Activated T-cell treated with anti-CD3 and anti-CD28 coated beads, Interleukin-2, amount 50 U/mL, for 1 hour (primary cell): ENCODE data around the gene ANXA5.

Source experiments
- DNase-seq: peaks from one replicate; pipeline ENCODE4 v3.0.0-alpha.2; 2020

The ANXA5 gene

DNA sequence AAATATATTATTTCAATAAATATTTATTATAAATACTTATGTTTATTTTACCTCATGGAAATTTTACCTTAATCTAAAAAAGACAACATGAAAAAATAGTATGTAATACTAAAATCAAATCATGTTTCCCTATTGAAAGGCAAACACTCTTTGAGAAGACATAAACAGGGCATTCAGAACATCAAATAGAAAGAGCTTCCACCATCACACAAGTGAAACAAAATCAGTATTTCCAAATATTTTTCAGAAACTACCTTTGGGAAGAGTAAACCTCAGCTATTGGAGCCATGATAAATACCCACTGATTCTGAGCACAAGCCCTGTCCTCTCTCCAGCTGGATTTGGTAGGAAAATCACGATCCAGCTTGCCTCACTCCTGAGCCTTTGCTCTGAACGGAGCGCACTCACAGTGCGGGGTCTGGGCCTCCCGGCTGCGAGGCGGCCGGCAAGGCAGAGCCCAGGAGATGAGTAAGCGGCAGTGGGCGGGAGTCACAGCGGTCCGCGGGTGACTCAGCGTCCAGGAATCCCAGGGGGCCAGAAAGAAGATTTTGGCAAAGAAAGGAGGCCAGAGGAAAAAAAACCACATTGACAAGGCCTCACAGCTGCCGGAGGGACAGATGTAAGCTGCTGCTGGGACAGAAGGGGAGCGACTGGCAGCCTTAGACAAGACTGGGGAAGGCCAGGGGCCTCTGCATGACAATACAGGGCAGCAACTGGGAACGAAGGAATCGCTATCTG is 14.7 kb upstream of the ANXA5 start:
- no peak for DNase-seq

- no peak for DNase-seq
Observed at GRCh38 chr4:121709766-121710405, 13.1 kb upstream of the ANXA5 start.

DNA sequence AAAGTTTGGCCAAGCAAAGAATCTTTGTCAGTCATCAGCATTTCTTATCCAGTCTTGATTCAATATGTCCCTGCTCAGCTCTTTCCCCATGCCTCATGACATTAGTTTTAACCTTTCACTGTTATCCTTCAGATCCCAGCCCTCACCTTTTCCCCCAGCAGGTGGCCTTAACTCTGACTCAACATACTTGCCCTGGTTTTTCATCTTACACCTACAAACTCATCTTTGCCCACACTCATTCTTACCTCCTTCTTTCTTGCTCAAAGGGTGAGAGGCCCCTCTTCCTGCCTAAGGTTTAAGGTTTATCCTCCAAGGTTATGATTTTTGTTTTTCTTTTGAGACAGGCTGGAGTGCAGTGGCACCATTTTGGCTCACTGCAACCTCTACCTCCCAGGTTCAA is 10.6 kb upstream of the ANXA5 start:
- DNase-seq = no peak

DNA sequence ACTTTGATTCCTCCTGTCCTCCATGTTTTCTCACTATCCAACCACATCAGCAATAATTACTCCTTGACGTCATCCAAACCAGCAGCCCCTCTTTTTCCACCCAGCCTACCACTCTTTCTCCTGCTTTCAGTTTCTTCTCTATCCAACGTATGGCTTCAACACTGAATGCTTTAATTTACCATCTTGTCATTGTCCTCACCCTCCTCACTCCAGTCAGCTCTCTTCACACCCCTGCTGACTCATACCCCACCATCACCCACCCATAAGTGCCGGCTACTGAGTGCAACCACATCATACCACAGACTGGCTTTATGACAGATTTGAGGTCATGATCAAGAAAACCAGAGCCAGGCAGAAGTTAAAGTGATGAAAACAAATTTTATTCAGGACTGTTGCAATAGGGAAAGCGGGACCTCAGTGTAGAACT is 9.8 kb upstream of the ANXA5 start:
- DNase-seq = no peak

DNA sequence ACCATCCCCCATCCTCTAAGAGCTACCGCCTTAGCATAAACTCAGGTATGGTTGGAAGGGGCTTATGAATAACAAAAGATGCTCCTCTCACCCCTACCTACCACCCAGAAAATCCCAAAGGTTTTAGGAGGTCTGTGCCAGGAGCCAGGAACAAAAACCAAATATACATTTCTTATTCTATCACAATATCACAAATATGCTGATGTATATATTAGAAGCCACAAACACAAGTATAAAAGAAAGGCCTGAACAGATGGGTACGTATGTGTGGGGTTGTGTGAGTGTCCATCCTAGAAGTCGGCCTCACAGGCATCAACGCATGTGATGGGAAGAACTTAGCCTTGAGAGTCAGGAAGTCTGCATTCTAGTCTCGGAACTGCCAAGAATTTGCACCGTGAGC is 8.7 kb upstream of the ANXA5 start:
- DNase-seq = no peak

GRCh38 chr4:121702136-121702535 is 5.4 kb upstream of the ANXA5 start:
- no peak for DNase-seq

GRCh38 chr4:121701263-121701662 is 4.5 kb upstream of the ANXA5 start:
- no peak for DNase-seq

DNA sequence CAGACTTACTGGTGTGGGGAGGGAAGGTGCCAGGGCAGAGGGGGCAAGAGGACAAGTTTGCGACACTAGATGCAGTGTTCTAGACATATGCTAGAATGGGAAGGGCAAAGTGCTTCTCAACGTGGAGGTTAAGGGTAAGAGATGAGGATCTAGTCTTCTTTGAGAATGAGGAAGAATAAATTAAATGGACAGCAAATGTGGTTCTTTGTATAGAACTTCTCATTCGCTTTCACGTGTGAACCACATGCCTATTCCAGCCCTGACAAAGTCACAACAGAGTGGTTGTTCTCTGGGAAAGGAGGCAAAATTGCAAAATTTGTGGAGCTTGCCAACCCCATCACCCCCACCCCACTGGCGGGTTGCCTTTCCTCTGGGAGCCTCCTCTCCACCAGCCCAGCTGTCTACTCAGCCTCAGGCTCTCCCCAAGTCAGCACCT is 1.5 kb upstream of the ANXA5 start:
- DNase-seq = no peak

DNA sequence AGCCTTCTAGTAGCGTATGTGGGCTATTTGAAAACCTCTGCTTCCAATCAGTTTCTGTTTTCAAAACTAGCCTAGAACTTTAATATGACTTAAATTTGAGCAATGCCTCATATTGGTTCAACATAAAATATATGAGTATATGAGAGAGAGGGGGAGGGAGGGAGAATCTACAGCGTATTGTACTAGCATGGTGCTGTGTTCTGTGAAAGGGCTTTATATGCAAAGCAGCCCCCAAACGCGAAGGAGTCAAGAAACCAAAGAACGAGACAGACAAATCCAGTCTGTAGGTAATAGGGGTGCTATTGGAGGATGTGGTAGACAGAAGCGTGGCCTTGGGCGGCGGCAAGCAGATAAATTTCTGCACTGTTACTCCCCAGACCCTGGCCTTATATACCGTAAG is 784 bp upstream of the ANXA5 start:
- no peak for DNase-seq

DNA sequence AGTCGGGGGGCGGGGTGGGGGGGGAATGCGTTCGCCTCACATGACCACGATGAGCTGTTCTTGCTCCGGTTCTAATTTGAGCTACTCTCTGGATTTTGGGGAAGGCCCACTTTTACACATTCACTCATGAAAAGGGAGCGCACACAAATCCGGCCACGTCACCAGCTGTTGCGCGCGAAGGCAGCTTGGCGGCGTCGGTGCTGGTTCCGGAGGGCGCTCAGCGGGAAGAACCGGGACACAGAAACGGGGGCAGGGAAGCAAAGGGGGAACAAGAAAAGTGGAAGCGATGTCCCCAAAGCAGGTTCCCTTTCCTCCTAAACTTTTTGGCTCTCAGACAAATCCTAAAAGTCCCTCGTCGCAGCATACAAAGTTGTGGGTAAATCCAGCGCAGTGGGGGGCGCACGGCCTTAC is 605 bp downstream of the ANXA5 start:
- DNase-seq = peak; percentile 60

- DNase-seq = no peak
Observed at GRCh38 chr4:121693886-121694285, 2.9 kb downstream of the ANXA5 start.

GRCh38 chr4:121693450-121693849 is 3.3 kb downstream of the ANXA5 start:
- no peak for DNase-seq

GRCh38 chr4:121692261-121692660 is 4.5 kb downstream of the ANXA5 start:
- DNase-seq = no peak

GRCh38 chr4:121690001-121690400 is 6.8 kb downstream of the ANXA5 start:
- DNase-seq = no peak

- no peak for DNase-seq
Observed at GRCh38 chr4:121688701-121689100, 8.1 kb downstream of the ANXA5 start.

DNA sequence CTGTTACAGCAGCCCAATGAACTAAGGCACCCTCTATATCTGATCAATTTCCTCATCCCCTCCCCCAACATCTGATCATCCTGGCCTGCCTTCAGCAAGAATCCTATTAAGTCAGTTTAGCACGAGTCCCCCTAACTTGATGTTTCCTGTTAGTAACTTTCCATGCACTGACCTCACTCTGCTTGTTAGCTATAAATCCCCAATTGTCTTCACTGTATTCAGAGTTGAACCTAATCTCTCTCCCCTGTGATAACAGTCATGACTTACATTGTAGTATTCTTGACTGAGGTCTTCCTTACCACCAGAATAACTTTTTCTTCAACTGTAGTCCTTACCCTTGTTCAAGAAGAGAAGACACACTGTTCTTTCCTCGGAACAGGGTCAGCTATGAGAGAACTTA is 8.5 kb downstream of the ANXA5 start:
- DNase-seq = no peak

DNA sequence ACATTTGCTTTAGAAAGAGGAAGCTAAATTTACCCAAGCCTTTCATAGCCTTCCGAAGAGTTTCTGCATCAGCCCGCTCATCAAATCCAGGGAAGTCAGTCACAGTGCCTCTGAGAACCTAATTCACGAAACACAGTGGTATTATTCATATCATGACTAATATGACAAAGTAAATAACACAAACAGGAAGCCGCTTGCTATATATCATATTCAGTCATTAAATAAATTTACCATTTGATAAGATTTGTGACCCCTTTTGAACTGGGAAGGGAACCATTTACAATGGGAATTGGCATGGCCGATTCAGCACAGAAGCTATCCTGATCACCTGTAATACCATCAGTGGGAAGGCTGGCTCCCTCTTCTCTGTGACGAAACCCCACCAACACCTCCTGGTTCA is 10.5 kb downstream of the ANXA5 start:
- no peak for DNase-seq

DNA sequence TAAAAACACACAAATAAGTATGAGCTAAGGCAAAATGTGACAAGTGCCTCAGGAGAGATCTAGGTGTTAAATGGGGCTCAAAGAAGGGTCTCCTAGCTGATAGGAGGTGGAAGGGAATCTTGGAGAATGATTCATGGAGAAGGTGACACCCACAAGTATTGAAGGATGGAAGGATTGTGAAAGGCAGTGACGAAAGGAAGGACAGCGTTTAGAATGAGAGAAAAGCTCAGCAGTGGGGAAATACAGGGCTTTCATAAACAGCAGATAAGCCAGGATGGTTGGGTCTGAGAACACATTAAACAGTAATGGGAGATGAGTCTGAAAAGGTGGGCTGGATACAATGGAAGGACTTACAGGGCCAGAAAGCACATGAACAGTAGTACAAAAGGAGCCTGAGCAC is 11.5 kb downstream of the ANXA5 start:
- DNase-seq = no peak

DNA sequence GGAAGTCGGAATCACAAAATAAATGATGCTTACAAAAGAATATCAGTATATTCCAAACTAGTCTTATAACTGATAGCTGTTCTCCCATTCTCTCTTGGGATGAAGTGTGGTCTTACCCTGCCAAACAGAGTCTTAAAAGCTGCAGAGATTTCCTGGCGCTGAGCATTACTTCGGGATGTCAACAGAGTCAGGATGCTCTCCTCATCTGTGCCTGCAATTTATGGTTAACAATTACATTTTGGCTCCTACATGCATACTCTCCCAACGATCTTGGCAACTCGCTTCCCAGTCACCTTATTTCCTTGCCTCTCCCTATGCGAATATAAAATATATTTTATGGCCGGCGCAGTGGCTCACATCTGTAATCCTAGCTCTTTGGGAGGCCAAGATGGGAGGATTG is 12.2 kb downstream of the ANXA5 start:
- no peak for DNase-seq

- no peak for DNase-seq
Observed at GRCh38 chr4:121684016-121684415, 12.8 kb downstream of the ANXA5 start.

DNA sequence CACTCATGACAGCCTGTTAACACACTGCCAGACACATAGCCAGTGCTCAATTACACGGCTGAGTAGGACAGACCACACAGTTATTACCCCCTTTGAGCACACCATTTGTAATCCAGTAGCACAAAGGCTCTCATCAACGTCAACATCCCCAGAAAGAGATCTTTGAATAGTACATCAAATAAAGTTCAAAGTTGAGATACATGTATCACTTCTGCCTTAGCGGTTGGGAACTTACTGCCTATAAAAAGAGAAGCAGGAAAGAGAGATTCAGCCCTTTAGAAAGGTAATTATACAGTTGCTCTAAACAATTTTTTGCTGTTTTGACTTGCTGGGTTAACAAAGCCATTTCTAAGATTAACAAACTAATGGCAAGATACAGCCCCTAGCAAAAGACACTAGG is 16.2 kb downstream of the ANXA5 start:
- no peak for DNase-seq

DNA sequence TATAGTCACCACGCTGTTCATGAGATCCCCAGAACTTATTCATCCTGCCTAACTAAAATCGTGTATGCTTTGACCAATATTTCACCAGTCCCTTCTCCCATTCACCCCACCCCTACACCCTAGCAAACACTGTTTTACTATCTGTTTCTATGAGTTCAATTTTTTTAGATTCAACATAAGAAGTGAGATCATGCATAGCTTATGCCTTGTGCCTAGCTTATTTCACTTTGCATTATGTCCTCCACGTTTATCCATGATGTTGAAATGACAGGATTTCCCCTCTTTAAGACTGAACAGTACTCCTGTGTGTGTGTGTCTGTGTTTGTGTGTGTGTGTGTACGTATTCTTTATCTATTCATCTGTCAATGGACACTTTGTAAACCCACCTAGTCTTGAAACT is 16.8 kb downstream of the ANXA5 start:
- DNase-seq = no peak

DNA sequence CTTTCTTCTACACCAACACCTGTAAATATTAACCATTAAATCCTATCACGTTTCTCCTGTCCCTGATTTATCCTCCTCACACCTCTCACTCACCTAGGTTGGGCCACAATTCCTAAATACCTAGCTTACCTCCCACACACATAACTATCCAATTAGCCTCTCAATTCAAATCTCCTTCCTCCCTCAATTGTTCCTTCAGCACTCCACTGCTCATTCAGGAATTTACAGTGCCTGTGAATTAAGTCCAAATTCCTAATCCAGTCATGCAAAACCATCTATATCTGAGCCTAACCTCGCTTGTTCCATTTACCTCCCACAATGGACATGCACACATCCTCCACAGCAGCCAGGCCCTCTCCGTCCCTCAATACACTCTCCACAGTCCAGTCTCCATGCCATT is 17.5 kb downstream of the ANXA5 start:
- no peak for DNase-seq

DNA sequence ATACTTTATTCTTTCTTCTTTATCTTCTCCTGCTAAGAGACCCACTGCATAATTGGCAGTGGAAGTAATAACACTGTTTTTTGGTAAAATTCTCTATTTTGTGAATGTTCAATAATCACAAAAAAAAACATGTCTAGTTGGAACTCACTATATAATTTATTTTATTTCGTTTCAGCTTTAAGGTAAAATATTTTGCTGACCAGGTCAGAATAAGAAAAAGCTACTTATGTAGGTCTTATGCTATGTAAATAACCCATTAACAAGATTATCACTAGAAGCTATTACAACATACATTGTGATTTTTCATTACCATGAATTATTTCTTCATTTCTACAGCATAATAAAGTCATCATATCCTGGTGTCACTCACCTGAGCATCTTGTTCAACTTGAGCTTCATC is 19.3 kb downstream of the ANXA5 start:
- DNase-seq = no peak
